GM12878 (cell line): ENCODE results near the gene ELOF1. TPM values are rescaled to one million over a fixed set of nuclear protein-coding genes. Genes with fewer than 3 reads are reported as not detected.

Experiments used
- ATAC-seq: fragments of 200-7000 bp; cut with Tn5 transposase; 3 replicates; pipeline ENCODE4 v1.9.1; 2020; ENCODE audit warnings: mild to moderate bottlenecking, moderate library complexity
- BruUV-seq: library from RNA; stranded (reverse); fragments of 400-500 nt; replicated peaks from 2 replicates; lab custom pipeline; 2021; lab: Mats Ljungman, UMichigan
- CTCF ChIA-PET: fragments of 300-600 bp; sonication (Branson Sonifier 250); formaldehyde crosslinking; extraction: SDS; loops from one replicate; lab custom pipeline; 2021; ENCODE audit warnings: inconsistent platforms; lab: Yijun Ruan, JAX
- POLR2A ChIA-PET: fragments of 350-600 bp; formaldehyde crosslinking; extraction: SDS; loops from one replicate; lab custom pipeline; 2021; ENCODE audit warnings: inconsistent platforms; lab: Charles Lee
- RAD21 ChIA-PET: fragments of 300-600 bp; sonication (Branson Sonifier 250); formaldehyde crosslinking; loops from one replicate; lab custom pipeline; 2023; ENCODE audit warnings: antibody characterized with exemption; ENCODE audit not compliant: unreplicated experiment; lab: Charles Lee
- SMC1A ChIA-PET: fragments of 300-600 bp; sonication (Branson Sonifier 250); formaldehyde crosslinking; loops from one replicate; lab custom pipeline; 2023; ENCODE audit not compliant: unreplicated experiment, uncharacterized antibody; lab: Charles Lee
- DNase-seq: peaks from one replicate; pipeline ENCODE4 v3.0.0-alpha.2; 2011; ENCODE audit warnings: low read depth, low spot score
- FAIRE-seq: peaks from 3 replicates; lab custom pipeline; 2011; peaks lifted over from hg19 to GRCh38; lab: Jason Lieb, UNC
- H2AFZ ChIP-seq: 2 replicates; pipeline ENCODE4 v1.6.0; 2011; ENCODE audit warnings: low read depth, low read length, control low read depth; ENCODE audit not compliant: control insufficient read depth
- H3K27ac ChIP-seq: 2 replicates; pipeline ENCODE4 v1.5.1; 2011; ENCODE audit warnings: control low read depth; ENCODE audit not compliant: control insufficient read depth, insufficient read depth
- H3K27me3 ChIP-seq, 2 experiments: replicated peaks in 1 of 2; 2 replicates each; pipeline versions ENCODE4 v1.6.0 to v1.6.1; 2011; ENCODE audit warnings: low read length in 1 of 2; ENCODE audit not compliant: control insufficient read depth in 2 of 2, insufficient read depth in 2 of 2
- H3K36me3 ChIP-seq, 2 experiments: 2 replicates each; pipeline ENCODE4 v1.5.1; 2011; ENCODE audit warnings: low read length in 1 of 2; ENCODE audit not compliant: control insufficient read depth in 2 of 2, insufficient read depth in 2 of 2
- H3K4me1 ChIP-seq: 2 replicates; pipeline ENCODE4 v1.6.1; 2011; ENCODE audit warnings: mild to moderate bottlenecking, low read length, moderate library complexity, mixed read lengths; ENCODE audit not compliant: control insufficient read depth, insufficient read depth
- H3K4me2 ChIP-seq: 2 replicates; pipeline ENCODE4 v1.6.0; 2011; ENCODE audit warnings: control low read depth; ENCODE audit not compliant: control insufficient read depth, insufficient read depth
- H3K4me3 ChIP-seq: fragments of 200-600 bp; sonication (generic); 2 replicates; pipeline ENCODE4 v1.5.1; 2016
- H3K79me2 ChIP-seq: 2 replicates; pipeline ENCODE4 v1.6.0; 2011; ENCODE audit warnings: low read length; ENCODE audit not compliant: control insufficient read depth, insufficient read depth
- H3K9ac ChIP-seq: 2 replicates; pipeline ENCODE4 v1.8.0; 2011; ENCODE audit warnings: low read length, control low read depth, mixed read lengths; ENCODE audit not compliant: control insufficient read depth, insufficient read depth
- H3K9me3 ChIP-seq: replicated peaks from 3 replicates; pipeline ENCODE4 v1.5.1; 2011; ENCODE audit warnings: mild to moderate bottlenecking, low read length; ENCODE audit not compliant: control insufficient read depth, insufficient read depth
- H4K20me1 ChIP-seq: 2 replicates; pipeline ENCODE4 v1.6.0; 2011; ENCODE audit not compliant: control insufficient read depth, insufficient read depth
- CBX3 ChIP-seq: fragments of 200-600 bp; sonication (generic); IDR thresholded peaks from 2 replicates; pipeline ENCODE4 v1.6.1; 2016; ENCODE audit warnings: low read depth, borderline replicate concordance
- CEBPZ ChIP-seq: fragments of 150-350 bp; IDR thresholded peaks from 2 replicates; pipeline ENCODE4 v1.6.1; 2016; ENCODE audit warnings: low read depth, low read length
- FOS ChIP-seq: IDR thresholded peaks from 3 replicates; pipeline ENCODE4 v1.6.1; 2011; ENCODE audit warnings: borderline replicate concordance; ENCODE audit not compliant: insufficient read length; ENCODE audit errors: extremely low read depth
- FOXM1 ChIP-seq: IDR thresholded peaks from 2 replicates; pipeline ENCODE4 v1.6.1; 2012; ENCODE audit warnings: low read depth, mild to moderate bottlenecking, inconsistent platforms, low read length, moderate library complexity
- MYB ChIP-seq: fragments of 150-350 bp; IDR thresholded peaks from 2 replicates; pipeline ENCODE4 v1.6.1; 2014; ENCODE audit warnings: mild to moderate bottlenecking, low read depth, low read length, borderline replicate concordance
- NR2F1 ChIP-seq: fragments of 450-650 bp; conservative IDR thresholded peaks from 2 replicates; pipeline ENCODE4 v1.6.1; 2017; ENCODE audit warnings: mild to moderate bottlenecking
- POLR2AphosphoS2 ChIP-seq: IDR thresholded peaks from 2 replicates; pipeline ENCODE4 v1.6.1; 2011; ENCODE audit warnings: low read depth, mild to moderate bottlenecking, low read length, improper control_type of control experiment, moderate library complexity
- RAD21 ChIP-seq: IDR thresholded peaks from 2 replicates; pipeline ENCODE4 v1.6.1; 2011; ENCODE audit warnings: mild to moderate bottlenecking, low read depth, low read length, moderate library complexity; ENCODE audit not compliant: insufficient read depth
- SREBF1 ChIP-seq: IDR thresholded peaks from 2 replicates; pipeline ENCODE4 v1.6.1; 2012; ENCODE audit warnings: mild to moderate bottlenecking, low read length
- USF1 ChIP-seq: IDR thresholded peaks from 2 replicates; pipeline ENCODE4 v1.6.1; 2011; ENCODE audit warnings: borderline replicate concordance, low read depth, mild to moderate bottlenecking, moderate library complexity, mixed read lengths, low read length; ENCODE audit not compliant: insufficient read depth; ENCODE audit errors: extremely low read length
- ZZZ3 ChIP-seq: IDR thresholded peaks from 2 replicates; pipeline ENCODE4 v1.6.1; 2011; ENCODE audit warnings: low read depth; ENCODE audit not compliant: control insufficient read depth, insufficient read length
- WGBS: methylation state at CpG from one replicate; pipeline ENCODE4 v1.1.6; 2016; ENCODE audit warnings: low lambda C conversion rate; ENCODE audit not compliant: insufficient replicate concordance, insufficient coverage; ENCODE audit errors: missing lambda C conversion rate; 5-methylcytosine and 5-hydroxymethylcytosine counted together
- in situ Hi-C: fragments of 300-500 bp; cut with MboI; formaldehyde crosslinking; loops from 9 replicates; pipeline ENCODE4 v1.14.3; 2018; ENCODE audit warnings: mixed read lengths
- intact Hi-C: fragments of 100-400 bp; cut with micrococcal nuclease; formaldehyde crosslinking; loops from one replicate; pipeline ENCODE4 v1.14.2; 2022; ENCODE audit not compliant: unreplicated experiment
- polyA plus RNA-seq, 11 experiments: library from polyadenylated mRNA; depleted of rRNA in 4 of 11; unstranded in 6 of 11; stranded (reverse) in 5 of 11; fragments of >200 nt; fragmentation: Nextera tagmentation in 4 of 11; fragmentation: Illumina TruSeq in 1 of 11; extraction: Ambion mirVana in 4 of 11; extraction: Trizol in 1 of 11; gene quantifications; 1 replicate in 1 of 11; 2 replicates in 10 of 11; pipeline versions ENCODE4 v1.2.1 to v1.2.3, GENCODE V29; 2011 to 2016; ENCODE audit warnings: inconsistent platforms in 2 of 11, missing spikeins in 2 of 11, low read depth in 1 of 11
- total RNA-seq, 4 experiments: library from RNA; depleted of rRNA in 3 of 4; stranded (reverse); fragments of >200 nt in 3 of 4; fragmentation: Illumina TruSeq in 1 of 4; extraction: Trizol in 1 of 4; gene quantifications; 2 replicates each; pipeline versions ENCODE4 v1.2.1 to v1.2.3, GENCODE V29; 2013 to 2021
- TF ChIP-seq, protein P1 (sequence below), 3 experiments: IDR thresholded peaks in 2 of 3; conservative IDR thresholded peaks in 1 of 3; 2 replicates each; pipeline ENCODE4 v1.5.1; 2011; ENCODE audit warnings: low read depth in 3 of 3, low read length in 3 of 3, mild to moderate bottlenecking in 3 of 3, control low read depth in 2 of 3, moderate library complexity in 2 of 3, inconsistent platforms in 1 of 3, mixed read lengths in 1 of 3; ENCODE audit not compliant: control insufficient read depth in 2 of 3, insufficient read depth in 1 of 3; ENCODE audit errors: extremely low read depth in 1 of 3

Gene ELOF1
- total and polyA plus RNA-seq, 10 of the 15 experiments (the other 5 are each of a cell fraction or from before 2014, with no cell fraction given), result 11.7 to 124 (median 92.9) TPM

- TF ChIP-seq POLR2AphosphoS2 (peak; percentile 60; the same call in 1 of the 2 replicates), MYB (no peak), FOS (no peak), CBX3 (no peak), NR2F1 (no peak), SREBF1 (no peak), CEBPZ (no peak), FOXM1 (no peak), ZZZ3 (no peak), RAD21 (peak; percentile 30; the same call in 1 of the 2 replicates), USF1 (no peak)
- TF ChIP-seq, protein P1, sequence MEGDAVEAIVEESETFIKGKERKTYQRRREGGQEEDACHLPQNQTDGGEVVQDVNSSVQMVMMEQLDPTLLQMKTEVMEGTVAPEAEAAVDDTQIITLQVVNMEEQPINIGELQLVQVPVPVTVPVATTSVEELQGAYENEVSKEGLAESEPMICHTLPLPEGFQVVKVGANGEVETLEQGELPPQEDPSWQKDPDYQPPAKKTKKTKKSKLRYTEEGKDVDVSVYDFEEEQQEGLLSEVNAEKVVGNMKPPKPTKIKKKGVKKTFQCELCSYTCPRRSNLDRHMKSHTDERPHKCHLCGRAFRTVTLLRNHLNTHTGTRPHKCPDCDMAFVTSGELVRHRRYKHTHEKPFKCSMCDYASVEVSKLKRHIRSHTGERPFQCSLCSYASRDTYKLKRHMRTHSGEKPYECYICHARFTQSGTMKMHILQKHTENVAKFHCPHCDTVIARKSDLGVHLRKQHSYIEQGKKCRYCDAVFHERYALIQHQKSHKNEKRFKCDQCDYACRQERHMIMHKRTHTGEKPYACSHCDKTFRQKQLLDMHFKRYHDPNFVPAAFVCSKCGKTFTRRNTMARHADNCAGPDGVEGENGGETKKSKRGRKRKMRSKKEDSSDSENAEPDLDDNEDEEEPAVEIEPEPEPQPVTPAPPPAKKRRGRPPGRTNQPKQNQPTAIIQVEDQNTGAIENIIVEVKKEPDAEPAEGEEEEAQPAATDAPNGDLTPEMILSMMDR (IDR thresholded peaks at IDR 0.05 in 2 of 3, conservative IDR thresholded peaks at IDR 0.05 in 1 of 3; ENCODE audit: control insufficient read depth in 2 of 3, extremely low read depth in 1 of 3, insufficient read depth in 1 of 3, low read depth in 3 of 3, low read length in 3 of 3), result peak; percentile 19 to 48 (median 44); a peak in 3 of 6 replicates
- in situ Hi-C loops (no loop called here), intact Hi-C loops (no loop called here)
- no peak overlapping the region for H3K27ac ChIP-seq
- no peak overlapping the region for H3K4me3 ChIP-seq
- BruUV-seq, result no TSS peak
- DNase-seq (no peak), ATAC-seq (peak; percentile 50), FAIRE-seq (no peak)
- H3K79me2 ChIP-seq, result peaks cover 14% of the 10 kb centered on the region
- peaks cover 23% of the 10 kb centered on the region for H3K4me1 ChIP-seq
- no peak overlapping the region for H3K9ac ChIP-seq
- no peaks in the 10 kb centered on the region for H4K20me1 ChIP-seq
- H3K4me2 ChIP-seq, result no peak overlapping the region
- no peaks in the 10 kb centered on the region for H3K9me3 ChIP-seq
- no peaks in the 10 kb centered on the region for H3K27me3 ChIP-seq
- ChIA-PET SMC1A (no interaction called here), RAD21 (interaction anchor here (1.1 kb wide), 1 partner anchor 15 kb away, joined by 3 read pairs; no protein-coding TSS in a partner anchor), POLR2A (interaction anchor here (0.5 kb wide), 1 partner anchor 100 kb away, joined by 3 read pairs; no protein-coding TSS in a partner anchor), CTCF (interaction anchor here (0.8 to 1.5 kb wide), 2 partner anchors 15 to 16 kb away, joined by 3 read pairs; no protein-coding TSS in a partner anchor)
- peaks cover 7 to 24% of the 10 kb centered on the region in 2 experiments; a peak in 3 of 4 replicates for H3K36me3 ChIP-seq
- WGBS, result 95% methylated on average over 26 of the region's 26 CpGs
- H2AFZ ChIP-seq, result no peak overlapping the region
Measured at GRCh38 chr19:11551603-11552235, 7.3 kb downstream of the ELOF1 start.
